Psoas muscle (tissue), 8 donors: ENCODE measurements around the gene GALNT9. TPM values are rescaled to one million over a fixed set of nuclear protein-coding genes. Genes with fewer than 3 reads are reported as not detected.

ENCODE experiments used
- ATAC-seq, 4 donors: fragments of 200-7000 bp; cut with Tn5 transposase; one replicate each; pipeline ENCODE4 v1.9.1; 2020; ENCODE audit warnings: moderate library complexity in 3 of 4, mild to moderate bottlenecking in 2 of 4
- DNase-seq, 2 donors: peaks; one replicate each; pipeline ENCODE4 v3.0.0-alpha.2; 2020
- H3K27ac ChIP-seq: fragments of 200-600 bp; one replicate; pipeline ENCODE4 v1.8.0; 2022
- H3K27me3 ChIP-seq, 3 donors: fragments of 200-600 bp in 1 of 3; one replicate each; pipeline versions ENCODE4 v1.6.1 to v1.8.0; 2013 to 2022; ENCODE audit warnings: low read length in 2 of 3, mild to moderate bottlenecking in 2 of 3, moderate library complexity in 1 of 3; ENCODE audit not compliant: insufficient read depth in 3 of 3
- H3K36me3 ChIP-seq, 2 donors: fragments of 200-600 bp in 1 of 2; one replicate each; pipeline versions ENCODE4 v1.6.1 to v1.8.0; 2013 to 2022; ENCODE audit warnings: low read depth in 1 of 2, mild to moderate bottlenecking in 1 of 2, moderate library complexity in 1 of 2; ENCODE audit not compliant: insufficient read depth in 1 of 2
- H3K4me1 ChIP-seq: fragments of 200-600 bp; one replicate; pipeline ENCODE4 v1.8.0; 2022
- H3K4me3 ChIP-seq: fragments of 200-600 bp; one replicate; pipeline ENCODE4 v1.8.0; 2022; ENCODE audit warnings: mild to moderate bottlenecking
- H3K9me3 ChIP-seq: fragments of 200-600 bp; one replicate; pipeline ENCODE4 v1.8.0; 2022
- CTCF ChIP-seq: fragments of 200-600 bp; IDR thresholded peaks from one replicate; pipeline ENCODE4 v1.8.0; 2022; ENCODE audit warnings: antibody characterized with exemption
- WGBS, 3 donors: extraction: QIAGEN DNeasy Blood & Tissue Kit; methylation state at CpG; one replicate each; pipeline versions ENCODE4 v1.1.6 to v1.1.7; 2013; 5-methylcytosine and 5-hydroxymethylcytosine counted together
- intact Hi-C, 2 donors: fragments of 100-400 bp; cut with DNase I; formaldehyde crosslinking; loops; one replicate each; pipeline versions ENCODE4 v1.11.0 to v1.14.2; 2022
- polyA plus RNA-seq, 3 donors: library from polyadenylated mRNA; stranded (reverse); fragments of 200-250 nt; gene quantifications; one replicate each; pipeline ENCODE4 v1.2.3, GENCODE V29; 2013
- total RNA-seq, 4 donors: library from RNA; stranded (reverse); fragmentation: NEBNext Ultra II Directional in 2 of 4; extraction: Animal tissue kit (Norgen Biotek cat#: 25700) in 2 of 4; gene quantifications; one replicate each; pipeline versions ENCODE4 v1.2.1 to v1.2.4, GENCODE V29; 2021 to 2023
- donor health status: healthy with polysubstance abuse.
- donor health status: DM: no; HTN: no; CAD: no; lungs with moderate emphysema.
- donor health status: Bipolar disorder and iron deficiency.
- donor health status: healthy.
- donor health status: DM: yes; HTN: yes; CAD: no.
- donor health status: DM: no; HTN: no; CAD: no.
- donor health status: DM: no; HTN: no; CAD: no.
- donor health status: DM: yes; HTN: yes; CAD: no.

Gene GALNT9
- total and polyA plus RNA-seq, 7 donors = 0.01 to 0.21 (median 0.08) TPM; not detected in 4

- no peak for ATAC-seq
- no peak overlapping the region for H3K4me3 ChIP-seq
- WGBS, 3 donors = 59 to 64% (median 64%) methylated on average over 12 to 14 of the region's 14 CpGs
- H3K27ac ChIP-seq = no peak overlapping the region
- TF ChIP-seq CTCF = no peak
- intact Hi-C loops = loop anchor here (10.0 kb wide), 2 partner anchors 365 to 455 kb away; partner anchors contain the start of genes LRCOL1 (in 1 of the 2) and P2RX2 (in 1 of the 2)
- H3K27me3 ChIP-seq = peaks cover 0 to 24% (median 17%) of the 10 kb centered on the region in 3 donors
- no peaks in the 10 kb centered on the region for H3K4me1 ChIP-seq
- no peaks in the 10 kb centered on the region for H3K9me3 ChIP-seq
- peak; percentile 12 to 39 for DNase-seq
- H3K36me3 ChIP-seq = no peaks in the 10 kb centered on the region
These were observed 169.8 kb downstream of the GALNT9 start for GRCh38 chr12:132159555-132160003.

GRCh38 chr12:132158677-132159554 is 170.5 kb downstream of the GALNT9 start:
- H3K27me3 ChIP-seq = peaks cover 0 to 17% (median 16%) of the 10 kb centered on the region in 3 donors
- H3K27ac ChIP-seq = no peak overlapping the region
- peak; percentile 19 to 40 for DNase-seq
- intact Hi-C loops = loop anchor here (10.0 kb wide), 2 partner anchors 366 to 456 kb away; partner anchors contain the start of genes LRCOL1 (in 1 of the 2) and P2RX2 (in 1 of the 2)
- no peaks in the 10 kb centered on the region for H3K4me1 ChIP-seq
- no peak for ATAC-seq
- no peaks in the 10 kb centered on the region for H3K9me3 ChIP-seq
- no peak overlapping the region for H3K4me3 ChIP-seq
- no peaks in the 10 kb centered on the region for H3K36me3 ChIP-seq
- no peak for TF ChIP-seq CTCF
- WGBS, 3 donors = 89 to 91% (median 90%) methylated on average over 37 of the region's 37 CpGs

GRCh38 chr12:132157733-132158409 is 171.5 kb downstream of the GALNT9 start:
- Histone ChIP-seq H3K36me3 (no peaks in the 10 kb centered on the region), H3K4me1 (no peaks in the 10 kb centered on the region), H3K4me3 (no peak overlapping the region), H3K27ac (no peak overlapping the region), H3K27me3 (peaks cover 0 to 9% (median 7%) of the 10 kb centered on the region in 3 donors), H3K9me3 (no peaks in the 10 kb centered on the region)
- no peak for DNase-seq
- intact Hi-C loops = loop anchor here (10.0 kb wide), 2 partner anchors 367 to 457 kb away; partner anchors contain the start of genes LRCOL1 (in 1 of the 2) and P2RX2 (in 1 of the 2)
- no peak for ATAC-seq
- 96 to 98% (median 96%) methylated on average over 5 of the region's 5 CpGs for WGBS, 3 donors
- TF ChIP-seq CTCF = no peak

- intact Hi-C loops = loop anchor here (10.0 kb wide), 2 partner anchors 368 to 458 kb away; partner anchors contain the start of genes LRCOL1 (in 1 of the 2) and P2RX2 (in 1 of the 2)
- no peak for DNase-seq
- ATAC-seq = no peak
- WGBS, 3 donors = 82 to 90% (median 84%) methylated on average over 8 of the region's 8 CpGs
- Histone ChIP-seq H3K27me3 (peaks cover 0 to 3% (median 0%) of the 10 kb centered on the region in 3 donors), H3K9me3 (no peaks in the 10 kb centered on the region), H3K4me3 (no peak overlapping the region), H3K27ac (no peak overlapping the region), H3K4me1 (no peaks in the 10 kb centered on the region), H3K36me3 (peaks cover 0 to 7% of the 10 kb centered on the region in 2 donors)
- TF ChIP-seq CTCF = no peak
These were observed 172.6 kb downstream of the GALNT9 start for GRCh38 chr12:132156573-132157325.
